HEK293 (cell line): ENCODE measurements around the gene TSPAN10.

Experiments used
- CTCF ChIA-PET: fragments of 350-600 bp; formaldehyde crosslinking; extraction: SDS; loops from one replicate; lab custom pipeline; 2021; ENCODE audit warnings: antibody characterized with exemption; lab: Yijun Ruan, JAX
- POLR2A ChIA-PET: fragments of 300-600 bp; formaldehyde crosslinking; extraction: SDS; loops from one replicate; lab custom pipeline; 2020; ENCODE audit warnings: antibody characterized with exemption, inconsistent platforms; lab: Yijun Ruan, JAX
- H3K27ac ChIP-seq: fragments of 200-500 bp; sonication (Bioruptor generic); 2 replicates; pipeline ENCODE4 v1.5.1; 2014; ENCODE audit warnings: low read depth, low read length, control low read depth, inconsistent platforms; ENCODE audit errors: extremely low read depth
- H3K36me3 ChIP-seq, 2 experiments: fragments of 200-500 bp in 1 of 2; sonication (Bioruptor generic) in 1 of 2; 1 replicate in 1 of 2; 2 replicates in 1 of 2; pipeline ENCODE4 v1.5.1; 2014 to 2017; ENCODE audit warnings: inconsistent platforms in 2 of 2, low read length in 2 of 2; ENCODE audit not compliant: control insufficient read depth in 2 of 2, insufficient read depth in 1 of 2
- H3K4me1 ChIP-seq: fragments of 200-500 bp; sonication (Bioruptor generic); 2 replicates; pipeline ENCODE4 v1.5.1; 2014; ENCODE audit warnings: mild to moderate bottlenecking, low read length, inconsistent platforms; ENCODE audit not compliant: control insufficient read depth, insufficient read depth
- H3K4me3 ChIP-seq: 2 replicates; pipeline ENCODE4 v1.5.1; 2011; ENCODE audit warnings: low read depth, mild to moderate bottlenecking, control low read depth, low read length, moderate library complexity
- H3K9me3 ChIP-seq: fragments of 200-500 bp; sonication (Bioruptor generic); 2 replicates; pipeline ENCODE4 v1.5.1; 2014; ENCODE audit warnings: low read depth, low read length, inconsistent platforms; ENCODE audit not compliant: control insufficient read depth, insufficient read depth
- BCL11A ChIP-seq: fragments of 450-650 bp; formaldehyde crosslinking; IDR thresholded peaks from 2 replicates; pipeline ENCODE4 v1.5.1; 2016; ENCODE audit warnings: low read depth, missing biosample characterization, missing genetic modification characterization
- CTCF ChIP-seq: fragments of 450-650 bp; formaldehyde crosslinking; IDR thresholded peaks from 2 replicates; pipeline ENCODE4 v1.5.1; 2016; ENCODE audit warnings: missing biosample characterization, missing genetic modification characterization
- HOXA7 ChIP-seq: sonication (generic); formaldehyde crosslinking; IDR thresholded peaks from 2 replicates; pipeline ENCODE4 v1.8.1; 2022; ENCODE audit warnings: missing genetic modification reagents, borderline replicate concordance
- KLF1 ChIP-seq: fragments of 450-650 bp; formaldehyde crosslinking; IDR thresholded peaks from 2 replicates; pipeline ENCODE4 v1.5.1; 2016; ENCODE audit warnings: missing biosample characterization, missing genetic modification characterization
- KLF16 ChIP-seq: fragments of 450-650 bp; formaldehyde crosslinking; IDR thresholded peaks from 2 replicates; pipeline ENCODE4 v1.5.1; 2017; ENCODE audit warnings: missing biosample characterization, missing genetic modification characterization
- SP3 ChIP-seq: fragments of 450-650 bp; formaldehyde crosslinking; IDR thresholded peaks from 2 replicates; pipeline ENCODE4 v1.5.1; 2016; ENCODE audit warnings: missing biosample characterization, missing genetic modification characterization
- SP7 ChIP-seq: fragments of 450-650 bp; formaldehyde crosslinking; IDR thresholded peaks from 2 replicates; pipeline ENCODE4 v1.5.1; 2016; ENCODE audit warnings: missing biosample characterization, missing genetic modification characterization
- TRIM28 ChIP-seq: IDR thresholded peaks from 2 replicates; pipeline ENCODE4 v1.6.1; 2011; ENCODE audit warnings: low read length, control low read depth, borderline replicate concordance
- WT1 ChIP-seq: fragments of 450-650 bp; formaldehyde crosslinking; IDR thresholded peaks from 2 replicates; pipeline ENCODE4 v1.5.1; 2016; ENCODE audit warnings: missing biosample characterization, missing genetic modification characterization
- ZBTB10 ChIP-seq: fragments of 450-650 bp; formaldehyde crosslinking; IDR thresholded peaks from 2 replicates; pipeline ENCODE4 v1.5.1; 2016; ENCODE audit warnings: missing biosample characterization, missing genetic modification characterization
- ZBTB8A ChIP-seq: fragments of 450-650 bp; formaldehyde crosslinking; IDR thresholded peaks from 2 replicates; pipeline ENCODE4 v1.5.1; 2016; ENCODE audit warnings: missing biosample characterization, missing genetic modification characterization
- ZFP3 ChIP-seq: fragments of 450-650 bp; formaldehyde crosslinking; IDR thresholded peaks from 2 replicates; pipeline ENCODE4 v1.5.1; 2016; ENCODE audit warnings: low read depth, missing biosample characterization, missing genetic modification characterization
- ZNF10 ChIP-seq: fragments of 450-650 bp; formaldehyde crosslinking; IDR thresholded peaks from 2 replicates; pipeline ENCODE4 v1.5.1; 2017; ENCODE audit warnings: missing biosample characterization, missing genetic modification characterization
- ZNF132 ChIP-seq: fragments of 450-650 bp; formaldehyde crosslinking; IDR thresholded peaks from 2 replicates; pipeline ENCODE4 v1.5.1; 2017; ENCODE audit warnings: missing biosample characterization, missing genetic modification characterization, borderline replicate concordance
- ZNF140 ChIP-seq: fragments of 450-650 bp; formaldehyde crosslinking; IDR thresholded peaks from 2 replicates; pipeline ENCODE4 v1.5.1; 2016; ENCODE audit warnings: missing biosample characterization, missing genetic modification characterization
- ZNF2 ChIP-seq: fragments of 450-650 bp; formaldehyde crosslinking; IDR thresholded peaks from 2 replicates; pipeline ENCODE4 v1.5.1; 2016; ENCODE audit warnings: missing biosample characterization, missing genetic modification characterization
- ZNF221 ChIP-seq: fragments of 450-650 bp; formaldehyde crosslinking; IDR thresholded peaks from 2 replicates; pipeline ENCODE4 v1.5.1; 2017; ENCODE audit warnings: missing biosample characterization, missing genetic modification characterization, borderline replicate concordance
- ZNF239 ChIP-seq: fragments of 450-650 bp; formaldehyde crosslinking; IDR thresholded peaks from 2 replicates; pipeline ENCODE4 v1.5.1; 2016; ENCODE audit warnings: missing biosample characterization, missing genetic modification characterization
- ZNF324 ChIP-seq: fragments of 450-650 bp; formaldehyde crosslinking; IDR thresholded peaks from 2 replicates; pipeline ENCODE4 v1.5.1; 2016; ENCODE audit warnings: missing biosample characterization, missing genetic modification characterization
- ZNF449 ChIP-seq: fragments of 450-650 bp; formaldehyde crosslinking; IDR thresholded peaks from 2 replicates; pipeline ENCODE4 v1.5.1; 2017; ENCODE audit warnings: missing biosample characterization, mild to moderate bottlenecking, missing genetic modification characterization, moderate library complexity
- ZNF549 ChIP-seq: fragments of 450-650 bp; IDR thresholded peaks from 2 replicates; pipeline ENCODE4 v1.5.1; 2018; ENCODE audit warnings: missing biosample characterization, missing genetic modification characterization, mild to moderate bottlenecking, inconsistent platforms, moderate library complexity
- ZNF610 ChIP-seq: fragments of 450-650 bp; formaldehyde crosslinking; IDR thresholded peaks from 2 replicates; pipeline ENCODE4 v1.5.1; 2016; ENCODE audit warnings: missing biosample characterization, missing genetic modification characterization, borderline replicate concordance
- ZNF626 ChIP-seq: fragments of 450-650 bp; sonication (Bioruptor Pico); formaldehyde crosslinking; IDR thresholded peaks from 2 replicates; pipeline ENCODE4 v1.5.1; 2018; ENCODE audit warnings: missing biosample characterization, missing genetic modification characterization, inconsistent platforms
- ZNF664 ChIP-seq: fragments of 450-650 bp; formaldehyde crosslinking; IDR thresholded peaks from 2 replicates; pipeline ENCODE4 v1.5.1; 2016; ENCODE audit warnings: missing biosample characterization, missing genetic modification characterization
- ZNF677 ChIP-seq: fragments of 450-650 bp; IDR thresholded peaks from 2 replicates; pipeline ENCODE4 v1.5.0; 2018; ENCODE audit warnings: missing biosample characterization, mild to moderate bottlenecking, missing genetic modification characterization, moderate library complexity
- ZNF776 ChIP-seq: fragments of 450-650 bp; formaldehyde crosslinking; IDR thresholded peaks from 2 replicates; pipeline ENCODE4 v1.5.0; 2017; ENCODE audit warnings: missing biosample characterization, missing genetic modification characterization, borderline replicate concordance
- ZNF777 ChIP-seq: fragments of 450-650 bp; formaldehyde crosslinking; IDR thresholded peaks from 2 replicates; pipeline ENCODE4 v1.5.1; 2017; ENCODE audit warnings: missing biosample characterization, missing genetic modification characterization, borderline replicate concordance
- ZNF785 ChIP-seq: fragments of 450-650 bp; formaldehyde crosslinking; IDR thresholded peaks from 2 replicates; pipeline ENCODE4 v1.5.1; 2016; ENCODE audit warnings: missing biosample characterization, missing genetic modification characterization
- ZNF791 ChIP-seq: fragments of 450-650 bp; formaldehyde crosslinking; IDR thresholded peaks from 2 replicates; pipeline ENCODE4 v1.5.1; 2016; ENCODE audit warnings: missing biosample characterization, missing genetic modification characterization
- ZNF830 ChIP-seq: fragments of 450-650 bp; IDR thresholded peaks from 2 replicates; pipeline ENCODE4 v1.5.0; 2018; ENCODE audit warnings: missing biosample characterization, missing genetic modification characterization, low read depth, mild to moderate bottlenecking, moderate library complexity
- ZSCAN23 ChIP-seq: fragments of 450-650 bp; formaldehyde crosslinking; IDR thresholded peaks from 2 replicates; pipeline ENCODE4 v1.5.1; 2016; ENCODE audit warnings: missing biosample characterization, missing genetic modification characterization

The TSPAN10 gene

GRCh38 chr17:81666342-81667191, 29.6 kb downstream of the TSPAN10 start, which contains the start of the genes CCDC137 and OXLD1 (continued):
- TF ChIP-seq ZBTB8A (tag by site-specific recombination) (peak; percentile 49; the same call in 1 of the 2 replicates), ZBTB10 (tag by site-specific recombination) (peak; percentile 37; the same call in 1 of the 2 replicates), ZNF610 (tag by site-specific recombination) (0 out of 2 replicates have a peak, but pooled peaks have one; percentile 12), KLF16 (peak; percentile 24; the same call in 1 of the 2 replicates), ZNF776 (tag by site-specific recombination) (no peak), ZNF791 (tag by site-specific recombination) (no peak), HOXA7 (CRISPR knock-in tag) (no peak), SP7 (tag by site-specific recombination) (0 out of 2 replicates have a peak, but pooled peaks have one; percentile 28), ZNF2 (tag by site-specific recombination) (no peak), ZFP3 (tag by site-specific recombination) (no peak), ZNF324 (tag by site-specific recombination) (peak; percentile 46; the same call in 1 of the 2 replicates), ZNF777 (tag by site-specific recombination) (no peak), ZNF239 (tag by site-specific recombination) (no peak), ZNF132 (no peak), ZNF10 (peak; percentile 40; the same call in 1 of the 2 replicates)

GRCh38 chr17:81667754-81668153, 30.8 kb downstream of the TSPAN10 start:
- CTCF ChIA-PET: interaction anchor here (0.7 to 2.3 kb wide), 2 partner anchors 15 to 311 kb away, joined by 3 to 9 read pairs; partner anchors contain the start of genes ARL16 and HGS
- Histone ChIP-seq H3K4me1 (peaks cover 5% of the 10 kb centered on the region; the same call in 1 of the 2 replicates), H3K4me3 (no peak overlapping the region), H3K36me3 (peaks cover 32 to 66% of the 10 kb centered on the region in 2 experiments; a peak in 2 of 3 replicates), H3K9me3 (no peaks in the 10 kb centered on the region), H3K27ac (no peak overlapping the region; the same call in 1 of the 2 replicates)
- POLR2A ChIA-PET: interaction anchor here (1.4 to 1.6 kb wide), 2 partner anchors 35 to 115 kb away, joined by 5 to 6 read pairs; partner anchors contain the start of genes FAAP100 and MRPL12
- no peak for TF ChIP-seq ZNF830 (tag by site-specific recombination)
- no peak for TF ChIP-seq ZNF449 (tag by site-specific recombination)
- TF ChIP-seq ZNF677 (tag by site-specific recombination): no peak
- no peak for TF ChIP-seq ZNF626 (tag by site-specific recombination)
- peak; percentile 26; the same call in 1 of the 2 replicates for TF ChIP-seq SP3
- TF ChIP-seq ZSCAN23 (tag by site-specific recombination): no peak
- TF ChIP-seq ZNF777 (tag by site-specific recombination): no peak
- no peak for TF ChIP-seq ZNF221 (tag by site-specific recombination)
- no peak for TF ChIP-seq ZNF664
- no peak for TF ChIP-seq ZNF785 (tag by site-specific recombination)
- no peak for TF ChIP-seq KLF1 (tag by site-specific recombination)
- TF ChIP-seq ZNF776 (tag by site-specific recombination): no peak
- TF ChIP-seq WT1 (tag by site-specific recombination): no peak
- TF ChIP-seq ZNF140: no peak
- TF ChIP-seq ZNF549 (tag by site-specific recombination): no peak
- TF ChIP-seq CTCF (tag by site-specific recombination): 0 out of 2 replicates have a peak, but pooled peaks have one; percentile 37
- no peak for TF ChIP-seq BCL11A (tag by site-specific recombination)
- TF ChIP-seq TRIM28: no peak
